ENCODE results near the gene DMRT1.

DMRT1 gene

DNA sequence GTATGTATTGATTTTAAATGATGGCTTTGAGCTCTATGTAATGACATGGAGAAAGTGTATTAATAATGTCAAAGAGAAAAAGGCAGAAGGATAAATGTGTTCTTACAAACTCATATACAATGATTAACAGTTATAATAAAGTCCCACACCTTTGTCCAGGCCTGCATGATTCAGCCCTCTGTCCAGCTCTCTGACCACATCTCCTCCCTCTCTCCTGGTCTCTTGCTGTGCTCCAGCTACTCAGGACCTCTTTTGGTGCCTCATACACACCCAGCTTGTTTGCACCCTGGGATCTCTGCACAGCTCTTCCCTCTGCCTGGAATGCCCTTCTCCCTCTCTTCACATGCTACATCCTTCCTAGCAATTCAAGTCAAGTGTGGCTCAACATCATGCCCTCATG, 37.5 kb upstream of the DMRT1 start:
- TF ChIP-seq, protein P1, sequence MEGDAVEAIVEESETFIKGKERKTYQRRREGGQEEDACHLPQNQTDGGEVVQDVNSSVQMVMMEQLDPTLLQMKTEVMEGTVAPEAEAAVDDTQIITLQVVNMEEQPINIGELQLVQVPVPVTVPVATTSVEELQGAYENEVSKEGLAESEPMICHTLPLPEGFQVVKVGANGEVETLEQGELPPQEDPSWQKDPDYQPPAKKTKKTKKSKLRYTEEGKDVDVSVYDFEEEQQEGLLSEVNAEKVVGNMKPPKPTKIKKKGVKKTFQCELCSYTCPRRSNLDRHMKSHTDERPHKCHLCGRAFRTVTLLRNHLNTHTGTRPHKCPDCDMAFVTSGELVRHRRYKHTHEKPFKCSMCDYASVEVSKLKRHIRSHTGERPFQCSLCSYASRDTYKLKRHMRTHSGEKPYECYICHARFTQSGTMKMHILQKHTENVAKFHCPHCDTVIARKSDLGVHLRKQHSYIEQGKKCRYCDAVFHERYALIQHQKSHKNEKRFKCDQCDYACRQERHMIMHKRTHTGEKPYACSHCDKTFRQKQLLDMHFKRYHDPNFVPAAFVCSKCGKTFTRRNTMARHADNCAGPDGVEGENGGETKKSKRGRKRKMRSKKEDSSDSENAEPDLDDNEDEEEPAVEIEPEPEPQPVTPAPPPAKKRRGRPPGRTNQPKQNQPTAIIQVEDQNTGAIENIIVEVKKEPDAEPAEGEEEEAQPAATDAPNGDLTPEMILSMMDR (conservative IDR thresholded peaks at IDR 0.05) = no peak
- H3K27ac ChIP-seq = no peak overlapping the region

DNA sequence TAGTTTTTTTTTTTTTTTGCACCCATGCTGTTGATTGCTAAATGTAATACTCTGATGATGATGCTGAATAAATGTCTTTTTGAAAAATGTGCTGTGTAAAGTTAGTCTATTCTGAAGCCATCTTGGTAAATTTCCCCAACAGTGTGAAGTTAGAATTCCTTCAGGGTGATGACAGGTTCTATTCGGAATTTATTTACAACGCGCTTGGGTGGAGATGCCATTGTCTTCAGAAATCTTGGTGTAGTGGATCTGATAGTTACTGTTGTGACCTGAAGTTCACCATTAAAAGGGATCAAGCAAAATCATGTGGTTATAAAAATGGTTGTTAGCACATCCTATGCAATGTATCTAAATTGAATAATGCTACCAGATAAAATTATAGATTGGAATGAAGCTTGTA, 36.3 kb upstream of the DMRT1 start:
- TF ChIP-seq, protein P1 (conservative IDR thresholded peaks at IDR 0.05) = no peak
- H3K27ac ChIP-seq = no peak overlapping the region

DNA sequence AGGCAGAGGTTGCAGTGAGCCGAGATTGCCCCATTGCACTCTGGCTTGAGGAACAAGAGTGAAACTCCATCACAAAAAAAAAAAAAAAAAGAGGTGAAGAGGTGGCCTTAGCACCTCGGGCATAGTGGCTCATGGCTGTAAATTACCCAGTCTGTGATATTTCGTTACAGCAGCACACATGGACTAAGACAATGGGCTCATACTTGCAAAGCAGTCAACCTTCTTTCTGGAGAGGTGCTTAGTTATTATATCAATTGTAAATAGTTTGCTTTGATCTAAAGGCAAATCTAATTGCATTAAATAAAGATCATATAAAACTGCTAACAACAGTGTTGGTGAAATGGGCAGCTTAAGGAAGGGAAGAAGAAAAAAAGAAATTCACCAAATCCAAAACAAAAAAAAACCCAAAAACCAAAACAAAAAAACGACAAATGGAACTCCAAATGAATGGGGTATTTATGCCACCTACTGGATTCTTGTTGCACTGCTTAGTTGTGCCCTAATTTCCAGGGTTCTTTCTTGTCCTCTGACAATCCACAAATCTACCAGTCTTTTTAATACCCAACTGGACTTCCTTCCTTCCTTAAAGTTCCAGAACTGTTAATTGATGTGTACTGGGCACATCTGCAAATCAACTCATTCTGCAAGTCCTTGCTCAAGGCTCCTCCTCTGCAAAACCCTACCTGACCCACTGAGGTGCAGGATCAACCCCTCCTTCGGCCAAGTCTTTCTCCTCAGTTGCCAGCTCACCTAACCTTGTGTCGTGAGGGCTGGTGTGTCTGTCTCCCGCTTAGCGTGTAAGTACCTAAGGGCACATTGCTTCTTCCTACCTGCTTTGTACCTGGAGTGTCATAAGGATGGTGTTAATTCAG, 35.0 kb upstream of the DMRT1 start:
- TF ChIP-seq, protein P1 (conservative IDR thresholded peaks at IDR 0.05) = peak; percentile 89

DNA sequence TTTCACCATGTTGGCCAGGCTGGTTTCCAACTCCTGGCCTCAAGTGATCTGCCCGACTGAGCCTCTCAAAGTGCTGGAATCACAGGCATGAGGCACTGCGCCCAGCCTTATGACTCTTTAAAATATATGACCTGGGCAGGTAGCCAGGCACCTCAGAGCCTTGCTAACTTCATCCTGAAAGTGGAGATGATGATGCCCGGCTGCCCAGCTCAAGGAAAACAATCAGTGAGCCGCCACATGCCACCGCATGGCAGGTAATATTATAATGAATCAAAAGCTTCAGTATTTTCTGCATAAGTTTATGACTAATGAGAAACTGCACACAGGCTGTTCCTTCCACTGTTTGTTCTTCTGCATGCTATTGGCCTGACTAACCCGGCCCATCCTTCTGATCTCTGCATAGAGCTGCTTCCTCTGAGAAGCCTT, 30.4 kb upstream of the DMRT1 start:
- TF ChIP-seq, protein P1 (conservative IDR thresholded peaks at IDR 0.05) = no peak
- peak overlapping the region; percentile 40 for H3K27ac ChIP-seq

More for the DNA sequence above, 35.0 kb upstream of the DMRT1 start:
- H3K27ac ChIP-seq = no peak overlapping the region

DNA sequence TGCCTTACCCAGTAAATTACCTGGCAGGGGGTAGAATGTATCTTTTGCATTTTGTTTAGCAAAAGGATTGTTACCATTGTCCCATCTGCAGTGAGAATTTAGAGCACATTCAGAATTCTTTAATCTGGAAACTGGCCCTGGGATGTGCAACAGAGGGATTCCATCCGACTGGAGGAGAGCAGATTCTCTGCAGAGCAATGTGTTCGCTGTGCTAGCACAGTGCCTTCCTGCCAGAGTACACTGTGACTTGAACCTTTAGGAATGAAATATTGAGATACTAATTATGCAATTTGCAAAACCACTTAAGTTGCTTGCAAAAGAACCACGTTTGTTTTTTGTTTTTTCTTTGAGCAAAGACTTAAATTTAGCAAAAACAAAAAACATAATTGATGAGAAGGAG, 22.5 kb upstream of the DMRT1 start:
- no peak overlapping the region for H3K27ac ChIP-seq
- TF ChIP-seq, protein P1 (conservative IDR thresholded peaks at IDR 0.05) = no peak

DNA sequence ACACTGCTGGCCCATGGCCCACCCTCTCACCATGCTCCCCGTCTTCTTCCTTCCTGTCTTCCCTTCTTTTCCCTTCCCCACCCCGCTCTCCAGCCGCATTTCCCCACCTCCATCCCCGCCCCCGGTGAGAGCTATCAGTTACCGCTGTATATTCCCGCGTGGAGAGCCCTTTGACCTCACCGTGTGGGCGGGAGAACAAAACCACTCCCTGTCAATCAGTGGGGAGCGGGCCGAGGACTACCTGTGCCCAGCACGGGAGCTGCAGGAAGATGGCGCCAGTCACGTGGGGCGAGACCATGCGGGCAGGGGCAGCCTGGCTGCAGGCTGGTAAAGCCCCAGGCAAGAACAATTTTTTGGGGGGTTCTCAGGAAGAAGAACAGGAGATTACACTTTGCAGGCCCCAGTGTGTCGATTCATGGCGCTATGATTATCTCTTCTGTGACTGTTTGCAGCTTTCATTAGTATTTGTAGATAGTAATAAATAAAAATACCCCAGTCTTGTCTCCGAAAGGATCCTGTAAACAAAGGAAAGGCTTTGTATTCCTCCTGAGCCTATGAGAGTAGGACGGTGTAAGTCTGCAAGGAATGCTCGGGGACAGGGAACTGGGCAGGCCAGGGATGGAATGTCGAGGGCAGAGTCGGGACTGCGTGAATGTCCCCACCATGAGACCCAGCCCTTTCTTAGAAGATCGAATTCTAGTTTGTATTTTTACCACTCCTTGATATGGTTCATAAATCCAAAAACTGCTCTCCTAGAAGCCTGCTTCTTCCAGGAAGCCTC, 14.8 kb upstream of the DMRT1 start:
- H3K27ac ChIP-seq = no peak overlapping the region
- TF ChIP-seq, protein P1 (conservative IDR thresholded peaks at IDR 0.05) = no peak

DNA sequence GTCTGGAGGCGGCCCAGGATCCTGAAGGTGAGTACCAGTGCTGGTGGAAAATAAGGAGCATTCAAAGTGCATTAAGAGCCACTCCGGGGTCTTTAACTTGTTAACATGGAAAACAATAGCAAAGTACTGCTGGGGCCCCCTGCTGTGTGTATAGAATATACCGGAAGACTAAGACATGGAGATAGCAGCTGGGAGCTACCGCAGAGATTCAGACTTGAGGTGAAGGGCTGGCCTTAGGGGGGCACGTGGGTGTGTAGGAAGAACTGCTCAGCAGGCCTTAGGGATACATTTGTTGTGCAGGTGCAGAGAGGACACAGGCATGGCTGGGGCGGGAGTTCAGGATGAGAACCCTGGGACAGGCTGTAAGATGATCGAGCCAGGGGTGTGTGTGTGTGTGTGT, 1.2 kb upstream of the DMRT1 start:
- TF ChIP-seq, protein P1 (conservative IDR thresholded peaks at IDR 0.05) = no peak
- H3K27ac ChIP-seq = no peak overlapping the region
